ENCODE data around the gene PTPRD. TPM values are rescaled to one million over a fixed set of nuclear protein-coding genes. Genes with fewer than 3 reads are reported as not detected.

PTPRD gene
- total RNA-seq, 1 donor from 2014 or later, result 6.9 TPM

GRCh38 chr9:10438955-10439354 is 173.8 kb downstream of the PTPRD start:
- no peak overlapping the region for H3K4me3 ChIP-seq
- no peak for DNase-seq (ENCODE audit: low spot score in 2 of 2)

GRCh38 chr9:10436756-10437155 is 176.0 kb downstream of the PTPRD start:
- Histone ChIP-seq H3K27ac (no peak overlapping the region), H3K4me1 (no peaks in the 10 kb centered on the region), H3K36me3 (no peaks in the 10 kb centered on the region), H3K27me3 (no peaks in the 10 kb centered on the region), H3K4me3 (no peak overlapping the region), H3K9me3 (no peaks in the 10 kb centered on the region)
- TF ChIP-seq CTCF (IDR thresholded peaks at IDR 0.05), result no peak
- intact Hi-C loops (cut with DNase I), result no loop called here
- DNase-seq (ENCODE audit: low spot score in 2 of 2), result no peak

More at GRCh38 chr9:10438955-10439354, 173.8 kb downstream of the PTPRD start:
- no peak for TF ChIP-seq CTCF (IDR thresholded peaks at IDR 0.05)
- Histone ChIP-seq H3K4me1 (no peaks in the 10 kb centered on the region), H3K27ac (no peak overlapping the region), H3K9me3 (no peaks in the 10 kb centered on the region), H3K36me3 (no peaks in the 10 kb centered on the region), H3K27me3 (no peaks in the 10 kb centered on the region)
- intact Hi-C loops (cut with DNase I), result no loop called here

GRCh38 chr9:10434412-10434811 is 178.4 kb downstream of the PTPRD start:
- no peak overlapping the region for H3K4me3 ChIP-seq
- H3K27ac ChIP-seq, result no peak overlapping the region
- intact Hi-C loops (cut with DNase I), result no loop called here
- H3K27me3 ChIP-seq, result no peaks in the 10 kb centered on the region
- no peaks in the 10 kb centered on the region for H3K9me3 ChIP-seq
- no peak for TF ChIP-seq CTCF (IDR thresholded peaks at IDR 0.05)
- no peaks in the 10 kb centered on the region for H3K4me1 ChIP-seq
- no peaks in the 10 kb centered on the region for H3K36me3 ChIP-seq
- no peak for DNase-seq (ENCODE audit: low spot score in 2 of 2)

- no peak for DNase-seq (ENCODE audit: low spot score in 2 of 2)
- TF ChIP-seq CTCF (IDR thresholded peaks at IDR 0.05), result no peak
- no peak overlapping the region for H3K27ac ChIP-seq
- no peak overlapping the region for H3K4me3 ChIP-seq
- no peaks in the 10 kb centered on the region for H3K27me3 ChIP-seq
- no peaks in the 10 kb centered on the region for H3K36me3 ChIP-seq
- intact Hi-C loops (cut with DNase I), result no loop called here
- no peaks in the 10 kb centered on the region for H3K4me1 ChIP-seq
- H3K9me3 ChIP-seq, result no peaks in the 10 kb centered on the region
Observed at GRCh38 chr9:10411272-10411671, 201.5 kb downstream of the PTPRD start.

- DNase-seq (ENCODE audit: low spot score in 2 of 2), result no peak
- intact Hi-C loops (cut with DNase I), result no loop called here
- Histone ChIP-seq H3K9me3 (no peaks in the 10 kb centered on the region), H3K4me3 (no peak overlapping the region), H3K27ac (no peak overlapping the region), H3K36me3 (no peaks in the 10 kb centered on the region), H3K4me1 (no peaks in the 10 kb centered on the region), H3K27me3 (no peaks in the 10 kb centered on the region)
- TF ChIP-seq CTCF (IDR thresholded peaks at IDR 0.05), result no peak
Observed at GRCh38 chr9:10403283-10403682, 209.5 kb downstream of the PTPRD start.

GRCh38 chr9:10396615-10397014 is 216.2 kb downstream of the PTPRD start:
- no peaks in the 10 kb centered on the region for H3K27me3 ChIP-seq
- no peaks in the 10 kb centered on the region for H3K4me1 ChIP-seq
- H3K27ac ChIP-seq, result no peak overlapping the region
- intact Hi-C loops (cut with DNase I), result no loop called here
- no peak for DNase-seq (ENCODE audit: low spot score in 2 of 2)
- no peaks in the 10 kb centered on the region for H3K9me3 ChIP-seq
- H3K4me3 ChIP-seq, result no peak overlapping the region
- no peaks in the 10 kb centered on the region for H3K36me3 ChIP-seq
- no peak for TF ChIP-seq CTCF (IDR thresholded peaks at IDR 0.05)
